Omental fat pad (tissue), 4 donors: ENCODE results near the gene S100A4. TPM values are rescaled to one million over a fixed set of nuclear protein-coding genes. Genes with fewer than 3 reads are reported as not detected.

Experiments
- ATAC-seq: fragments of 150-250 bp; one replicate; pipeline ENCODE4 v1.9.1; 2016; ENCODE audit warnings: mild to moderate bottlenecking, moderate library complexity; ENCODE audit not compliant: low FRiP score
- DNase-seq: peaks from one replicate; pipeline ENCODE4 v3.0.0-alpha.2; 2019; ENCODE audit warnings: low spot score
- total RNA-seq, 4 donors: library from RNA; depleted of rRNA; stranded (reverse); fragments of >200 nt; gene quantifications; one replicate each; pipeline ENCODE4 v1.1.0, GENCODE V29; 2016
- TF ChIP-seq, protein P1 (sequence below), 3 donors: fragments of 450-650 bp; IDR thresholded peaks; one replicate each; pipeline ENCODE4 v1.5.1; 2016 to 2017; ENCODE audit warnings: antibody characterized with exemption in 3 of 3, mild to moderate bottlenecking in 3 of 3, moderate library complexity in 2 of 3

The S100A4 gene
- total RNA-seq, 4 donors from 2014 or later = 323 to 723 (median 337) TPM

DNA sequence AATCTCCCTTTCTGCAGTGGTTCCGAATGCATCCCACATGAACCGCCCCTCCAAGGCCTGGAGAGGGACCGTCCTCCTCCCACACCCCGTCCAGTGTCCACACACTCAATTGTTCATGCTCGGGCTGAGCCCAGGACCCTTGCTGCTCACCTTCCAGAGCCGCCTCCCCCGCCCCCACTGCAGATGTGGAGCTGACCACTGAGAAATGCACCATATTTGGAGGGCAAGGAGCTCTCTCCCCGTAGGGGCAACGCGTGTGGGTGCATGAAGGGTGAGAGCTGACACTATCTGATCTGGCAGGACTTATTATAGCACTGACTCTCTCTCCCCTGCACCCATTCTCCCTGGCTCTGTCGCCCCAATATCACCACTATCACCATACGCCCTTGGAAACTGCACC is 7.5 kb upstream of the S100A4 start:
- DNase-seq (no peak), ATAC-seq (no peak)
- TF ChIP-seq, protein P1, sequence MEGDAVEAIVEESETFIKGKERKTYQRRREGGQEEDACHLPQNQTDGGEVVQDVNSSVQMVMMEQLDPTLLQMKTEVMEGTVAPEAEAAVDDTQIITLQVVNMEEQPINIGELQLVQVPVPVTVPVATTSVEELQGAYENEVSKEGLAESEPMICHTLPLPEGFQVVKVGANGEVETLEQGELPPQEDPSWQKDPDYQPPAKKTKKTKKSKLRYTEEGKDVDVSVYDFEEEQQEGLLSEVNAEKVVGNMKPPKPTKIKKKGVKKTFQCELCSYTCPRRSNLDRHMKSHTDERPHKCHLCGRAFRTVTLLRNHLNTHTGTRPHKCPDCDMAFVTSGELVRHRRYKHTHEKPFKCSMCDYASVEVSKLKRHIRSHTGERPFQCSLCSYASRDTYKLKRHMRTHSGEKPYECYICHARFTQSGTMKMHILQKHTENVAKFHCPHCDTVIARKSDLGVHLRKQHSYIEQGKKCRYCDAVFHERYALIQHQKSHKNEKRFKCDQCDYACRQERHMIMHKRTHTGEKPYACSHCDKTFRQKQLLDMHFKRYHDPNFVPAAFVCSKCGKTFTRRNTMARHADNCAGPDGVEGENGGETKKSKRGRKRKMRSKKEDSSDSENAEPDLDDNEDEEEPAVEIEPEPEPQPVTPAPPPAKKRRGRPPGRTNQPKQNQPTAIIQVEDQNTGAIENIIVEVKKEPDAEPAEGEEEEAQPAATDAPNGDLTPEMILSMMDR (IDR thresholded peaks at IDR 0.05) = no peak

DNA sequence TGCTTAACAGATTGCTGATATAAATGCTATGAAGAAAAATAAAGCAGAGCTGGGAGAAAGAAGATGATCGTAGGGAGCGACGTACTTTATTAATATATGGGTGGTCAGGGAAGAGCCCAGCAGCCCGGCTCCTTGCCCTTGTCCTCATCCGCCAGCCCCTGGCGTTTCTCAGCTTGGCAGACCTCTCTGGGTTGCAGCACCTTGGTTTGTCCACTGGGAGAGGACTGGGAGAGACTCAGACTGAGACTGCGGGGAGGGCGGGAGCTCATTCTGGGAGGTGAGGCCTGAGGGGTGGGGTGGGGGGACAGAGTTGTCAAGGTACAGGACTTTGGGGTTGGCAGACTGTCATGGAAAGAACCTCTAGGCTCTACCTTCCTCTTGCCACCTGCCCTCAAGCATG is 6.7 kb upstream of the S100A4 start:
- ATAC-seq (no peak), DNase-seq (no peak)
- TF ChIP-seq, protein P1 (IDR thresholded peaks at IDR 0.05) = no peak

DNA sequence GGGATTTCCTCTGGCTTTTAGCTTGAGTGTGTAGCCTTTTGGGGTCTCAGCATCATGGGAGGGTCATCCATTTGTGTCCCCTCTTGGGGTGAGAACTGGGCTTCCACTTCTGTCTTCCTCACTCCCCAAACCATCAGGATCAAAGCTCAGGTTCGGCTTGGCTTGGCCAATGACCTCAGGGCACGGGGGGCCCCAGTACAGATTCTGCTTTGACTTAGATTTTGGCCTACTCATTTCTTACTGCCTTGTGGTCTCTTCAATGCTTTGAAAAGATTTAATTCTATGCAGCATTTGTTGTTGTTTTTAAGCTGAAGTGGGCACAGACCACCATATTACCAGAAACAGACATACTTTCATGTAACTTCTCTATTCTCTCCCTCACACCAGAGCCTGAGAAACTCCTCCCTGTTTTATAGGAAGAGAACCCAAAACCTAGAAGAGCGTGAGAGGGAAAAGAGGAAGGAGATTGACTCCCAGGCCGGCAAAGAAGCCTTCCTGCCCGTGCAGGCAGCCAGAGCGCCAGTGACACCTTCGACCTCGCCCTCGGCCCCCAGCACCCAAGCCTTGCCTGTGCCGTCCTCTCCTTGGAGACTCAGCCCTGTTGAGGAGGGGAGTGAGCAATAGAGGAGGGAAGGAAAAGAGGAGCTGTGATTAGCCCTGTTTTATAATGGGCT is 5.4 kb upstream of the S100A4 start:
- TF ChIP-seq, protein P1 (IDR thresholded peaks at IDR 0.05) = no peak
- ATAC-seq (no peak), DNase-seq (no peak)

DNA sequence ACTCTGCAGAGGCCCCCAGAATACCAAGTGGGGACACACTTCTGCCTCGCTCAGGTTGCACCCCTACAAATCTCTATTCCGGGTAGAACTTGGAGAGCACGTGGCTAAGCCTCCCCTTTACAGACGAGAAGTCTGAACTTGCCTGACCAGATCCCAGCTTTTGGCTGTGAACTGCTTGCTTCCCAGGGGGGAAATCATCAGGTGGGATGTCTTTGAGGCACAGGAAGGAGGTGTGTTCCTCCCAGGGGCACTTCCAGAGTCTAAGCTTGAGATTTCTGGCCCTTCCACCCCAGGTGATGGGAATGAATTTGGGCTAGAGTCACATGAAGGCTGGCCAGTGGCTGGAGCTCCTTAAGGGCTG is 4.8 kb upstream of the S100A4 start:
- no peak for ATAC-seq
- DNase-seq = no peak
- TF ChIP-seq, protein P1 (IDR thresholded peaks at IDR 0.05) = no peak

DNA sequence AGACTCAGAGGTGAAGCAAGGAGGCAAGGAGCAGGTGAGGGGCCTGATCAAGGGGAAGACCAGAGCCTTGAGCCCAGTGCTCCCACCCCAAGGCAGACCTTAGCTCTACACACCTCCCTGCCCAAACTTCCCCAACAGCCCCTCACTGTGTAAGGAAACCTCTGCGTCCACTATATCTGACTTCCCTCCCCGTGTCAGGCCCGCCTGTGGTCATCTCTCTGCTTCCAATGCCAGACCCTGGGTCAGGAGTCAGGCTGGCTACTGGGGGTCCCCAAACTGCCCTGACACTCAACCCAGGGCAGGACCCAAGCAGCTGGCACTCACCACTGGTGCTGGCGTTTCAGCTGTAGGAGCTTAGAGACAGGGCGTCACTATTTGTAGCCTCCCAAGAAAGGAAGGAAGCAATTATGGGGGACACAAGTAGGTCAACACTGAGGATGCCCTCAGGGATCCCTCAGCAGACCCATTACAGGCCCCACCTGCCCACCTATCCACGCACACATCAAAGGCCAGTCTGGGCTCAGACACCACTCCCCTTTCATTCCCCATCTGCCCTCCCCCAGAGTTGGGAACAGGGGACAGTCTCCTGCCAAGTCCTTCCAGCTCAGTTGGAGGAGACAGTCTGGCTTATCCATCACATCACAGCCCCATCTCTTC is 4.3 kb upstream of the S100A4 start:
- no peak for DNase-seq
- TF ChIP-seq, protein P1 (IDR thresholded peaks at IDR 0.05) = no peak
- no peak for ATAC-seq

DNA sequence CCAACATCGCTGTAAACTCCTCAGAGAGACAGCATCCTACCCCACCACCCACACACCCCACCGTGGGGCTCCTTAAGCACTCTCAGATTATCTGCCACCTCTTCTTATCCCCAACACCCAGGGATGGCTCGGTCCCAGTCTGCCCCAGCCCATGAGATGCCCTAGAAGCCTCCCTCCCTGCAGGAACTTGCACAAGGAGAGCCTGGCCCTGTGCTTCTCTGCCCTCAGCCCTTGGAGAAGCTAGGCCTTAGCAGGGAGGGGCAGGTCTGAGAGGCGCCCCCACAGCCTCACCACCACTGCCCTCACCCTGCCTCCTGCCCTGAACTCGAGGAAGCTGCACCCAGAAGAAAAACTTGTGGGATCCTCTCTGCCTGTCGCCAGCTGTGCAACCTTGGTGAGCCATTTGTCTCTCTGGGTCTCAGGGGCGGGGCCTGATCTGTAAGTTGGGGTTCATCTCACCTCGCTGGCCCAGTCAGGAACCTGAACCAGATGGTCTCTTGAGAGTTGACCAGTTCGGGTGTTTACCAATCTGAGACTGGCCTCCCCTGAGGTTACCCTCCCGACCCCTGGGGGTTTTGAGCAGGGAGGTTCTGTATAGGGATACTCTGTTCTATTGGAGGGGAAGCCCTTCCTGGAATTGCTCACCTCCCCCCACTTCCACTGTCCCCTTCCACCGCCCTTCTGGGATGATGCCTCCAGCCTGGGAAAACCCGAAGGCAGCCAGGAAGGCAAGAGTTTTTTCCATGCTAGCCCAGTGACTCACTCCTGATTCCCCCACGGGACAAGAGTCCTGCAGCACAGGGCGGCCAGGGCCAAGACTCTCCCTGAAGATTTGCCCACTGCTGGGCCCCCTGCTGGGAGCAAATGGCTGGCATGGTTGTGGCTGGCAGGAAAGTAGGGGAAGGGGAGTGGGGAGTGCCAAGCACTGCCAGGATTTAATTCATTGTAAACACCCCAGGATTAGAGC is 3.4 kb upstream of the S100A4 start, which contains the start of gene S100A3:
Gene S100A3, minus strand, starts transcription at position 537 of the 967 bp plus-strand sequence. CDS start 773 bp downstream, outside the sequence.
- TF ChIP-seq, protein P1 (IDR thresholded peaks at IDR 0.05) = no peak
- ATAC-seq (peak; percentile 67), DNase-seq (no peak)
